Trophoblast cell (in vitro differentiated cells and primary cell): ENCODE results near the gene MBNL3.

Source experiments
- DNase-seq, 2 donors: peaks; one replicate each; pipeline ENCODE4 v3.0.0-alpha.2; 2016
- H2AFZ ChIP-seq: 2 replicates; pipeline ENCODE4 v1.6.1; 2013; ENCODE audit warnings: low read length, moderate library complexity, mild to moderate bottlenecking; ENCODE audit not compliant: insufficient read depth, poor library complexity
- H2AK5ac ChIP-seq: 2 replicates; pipeline ENCODE4 v1.6.1; 2013; ENCODE audit warnings: mild to moderate bottlenecking, low read length
- H2BK120ac ChIP-seq: 2 replicates; pipeline ENCODE4 v1.6.1; 2013; ENCODE audit warnings: low read length, mild to moderate bottlenecking, moderate library complexity; ENCODE audit not compliant: insufficient read depth, poor library complexity
- H2BK12ac ChIP-seq: 2 replicates; pipeline ENCODE4 v1.6.1; 2013; ENCODE audit warnings: mild to moderate bottlenecking, low read length, moderate library complexity
- H2BK5ac ChIP-seq: 2 replicates; pipeline ENCODE4 v1.6.1; 2013; ENCODE audit warnings: low read length, low read depth, moderate library complexity, mild to moderate bottlenecking; ENCODE audit not compliant: poor library complexity
- H3K14ac ChIP-seq: 2 replicates; pipeline ENCODE4 v1.6.1; 2013; ENCODE audit warnings: mild to moderate bottlenecking, low read length
- H3K18ac ChIP-seq: 2 replicates; pipeline ENCODE4 v1.6.1; 2013; ENCODE audit warnings: mild to moderate bottlenecking, low read length
- H3K23ac ChIP-seq: 2 replicates; pipeline ENCODE4 v1.6.1; 2013; ENCODE audit warnings: low read length
- H3K27ac ChIP-seq: 2 replicates; pipeline ENCODE4 v1.5.1; 2013; ENCODE audit warnings: low read depth, mild to moderate bottlenecking, inconsistent platforms, low read length, moderate library complexity
- H3K27me3 ChIP-seq: 2 replicates; pipeline ENCODE4 v1.6.1; 2013; ENCODE audit warnings: inconsistent platforms, mild to moderate bottlenecking, low read length, moderate library complexity; ENCODE audit not compliant: insufficient read depth
- H3K36me3 ChIP-seq, 2 experiments: 1 replicate in 1 of 2; 2 replicates in 1 of 2; pipeline ENCODE4 v1.6.1; 2013; ENCODE audit warnings: low read length in 2 of 2, mild to moderate bottlenecking in 2 of 2, moderate library complexity in 1 of 2; ENCODE audit not compliant: insufficient read depth in 2 of 2, control insufficient read depth in 1 of 2
- H3K4ac ChIP-seq: 2 replicates; pipeline ENCODE4 v1.6.1; 2013; ENCODE audit warnings: low read depth, mild to moderate bottlenecking, low read length, moderate library complexity
- H3K4me1 ChIP-seq, 2 experiments: 1 replicate in 1 of 2; 2 replicates in 1 of 2; pipeline ENCODE4 v1.6.1; 2013; ENCODE audit warnings: low read length in 2 of 2, mild to moderate bottlenecking in 2 of 2, moderate library complexity in 1 of 2; ENCODE audit not compliant: insufficient read depth in 2 of 2, control insufficient read depth in 1 of 2
- H3K4me2 ChIP-seq: 2 replicates; pipeline ENCODE4 v1.6.1; 2013; ENCODE audit warnings: inconsistent platforms, mild to moderate bottlenecking, low read length, moderate library complexity
- H3K4me3 ChIP-seq: 2 replicates; pipeline ENCODE4 v1.5.1; 2013; ENCODE audit warnings: mild to moderate bottlenecking, low read depth, low read length, inconsistent platforms
- H3K79me1 ChIP-seq: one replicate; pipeline ENCODE4 v1.6.1; 2013; ENCODE audit warnings: low read length
- H3K79me2 ChIP-seq: 2 replicates; pipeline ENCODE4 v1.6.1; 2013; ENCODE audit warnings: low read length, mild to moderate bottlenecking; ENCODE audit not compliant: control insufficient read depth, insufficient read depth, poor library complexity
- H3K9ac ChIP-seq: 2 replicates; pipeline ENCODE4 v1.6.1; 2013; ENCODE audit warnings: mild to moderate bottlenecking, low read length
- H3K9me3 ChIP-seq: 2 replicates; pipeline ENCODE4 v1.6.1; 2013; ENCODE audit warnings: low read depth, mild to moderate bottlenecking, control low read depth, inconsistent platforms, low read length; ENCODE audit not compliant: insufficient read depth
- H4K12ac ChIP-seq: 2 replicates; pipeline ENCODE4 v1.6.1; 2013; ENCODE audit warnings: low read depth, mild to moderate bottlenecking, low read length, moderate library complexity
- H4K8ac ChIP-seq: 2 replicates; pipeline ENCODE4 v1.6.1; 2013; ENCODE audit warnings: low read depth, mild to moderate bottlenecking, low read length, moderate library complexity
- H4K91ac ChIP-seq: one replicate; pipeline ENCODE4 v1.6.1; 2013; ENCODE audit warnings: low read depth, mild to moderate bottlenecking, low read length, moderate library complexity
- WGBS: extraction: QIAGEN DNeasy Blood & Tissue Kit; methylation state at CpG from one replicate; pipeline ENCODE4 v1.1.7; 2013; ENCODE audit warnings: missing lambda C conversion rate; ENCODE audit not compliant: insufficient read length, insufficient coverage; ENCODE audit errors: extremely low coverage; 5-methylcytosine and 5-hydroxymethylcytosine counted together

The MBNL3 gene

DNA sequence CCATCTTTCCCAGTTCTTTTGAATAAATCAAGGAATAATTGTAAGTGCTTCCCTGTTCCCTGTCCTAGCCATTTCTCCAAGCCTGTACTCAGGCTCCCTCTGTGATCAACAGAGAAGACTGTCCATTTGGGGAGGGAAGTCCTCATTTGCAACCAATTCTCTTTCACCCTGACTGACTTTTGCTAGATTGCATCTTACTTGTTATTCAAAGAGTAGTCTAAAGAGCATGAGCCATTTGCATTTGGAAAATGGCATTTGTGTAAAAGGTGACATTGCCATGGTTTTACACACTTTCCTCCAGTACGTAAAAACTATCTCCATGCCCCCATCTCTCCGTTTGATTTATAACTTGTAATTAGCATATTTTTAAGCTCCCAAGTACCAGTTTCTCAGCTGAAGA is 110.6 kb downstream of the MBNL3 start:
- Histone ChIP-seq H3K27me3 (no peaks in the 10 kb centered on the region), H3K27ac (no peak overlapping the region), H2AFZ (no peak overlapping the region), H3K23ac (no peak overlapping the region), H3K14ac (no peak overlapping the region), H3K36me3 (no peaks in the 10 kb centered on the region), H3K4me1 (peaks cover 0 to 1% of the 10 kb centered on the region in 2 experiments), H2BK12ac (no peak overlapping the region), H2BK120ac (no peak overlapping the region), H3K4me3 (no peak overlapping the region), H3K79me2 (no peaks in the 10 kb centered on the region), H4K12ac (no peak overlapping the region), H3K4me2 (no peak overlapping the region), H4K8ac (no peak overlapping the region), H3K18ac (no peak overlapping the region), H3K79me1 (no peaks in the 10 kb centered on the region), H2BK5ac (no peak overlapping the region), H2AK5ac (no peak overlapping the region), H3K9me3 (no peaks in the 10 kb centered on the region), H3K4ac (no peak overlapping the region), H3K9ac (no peak overlapping the region), H4K91ac (no peak overlapping the region)
- WGBS: no CpG with 5 or more reads among the region's 2 CpGs
- no peak for DNase-seq

DNA sequence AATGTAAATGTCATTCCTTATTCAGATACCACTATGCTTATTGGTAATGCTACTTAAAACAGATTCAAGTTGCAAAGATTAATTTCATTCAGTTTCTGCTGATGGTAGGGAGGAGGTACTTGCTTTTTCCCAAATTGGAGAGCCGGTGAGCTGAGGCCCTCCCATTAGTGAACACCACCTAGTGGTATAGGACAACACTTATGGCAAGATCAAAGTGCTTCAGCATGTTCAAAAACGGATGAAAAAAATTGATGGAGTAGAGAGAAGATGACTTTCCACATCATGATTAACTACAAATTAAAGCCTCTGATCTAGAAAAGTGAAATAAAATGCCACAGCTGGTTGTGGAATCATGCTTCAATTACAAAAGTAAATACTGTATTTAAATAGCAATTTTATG is 112.9 kb downstream of the MBNL3 start:
- Histone ChIP-seq H3K9me3 (no peaks in the 10 kb centered on the region), H3K23ac (no peak overlapping the region), H3K4me3 (no peak overlapping the region), H2BK12ac (no peak overlapping the region), H3K79me1 (no peaks in the 10 kb centered on the region), H4K12ac (no peak overlapping the region), H2AFZ (no peak overlapping the region), H3K9ac (no peak overlapping the region), H3K4me2 (no peak overlapping the region), H3K4me1 (peaks cover 0 to 3% of the 10 kb centered on the region in 2 experiments), H2BK120ac (no peak overlapping the region), H3K27me3 (no peaks in the 10 kb centered on the region), H4K91ac (no peak overlapping the region), H3K18ac (no peak overlapping the region), H3K79me2 (no peaks in the 10 kb centered on the region), H4K8ac (no peak overlapping the region), H2BK5ac (no peak overlapping the region), H3K14ac (no peak overlapping the region), H3K4ac (no peak overlapping the region), H3K36me3 (no peaks in the 10 kb centered on the region), H3K27ac (no peak overlapping the region), H2AK5ac (no peak overlapping the region)
- no CpG with 5 or more reads among the region's 2 CpGs for WGBS
- peak in 1 of 2 donors; percentile 24 for DNase-seq

DNA sequence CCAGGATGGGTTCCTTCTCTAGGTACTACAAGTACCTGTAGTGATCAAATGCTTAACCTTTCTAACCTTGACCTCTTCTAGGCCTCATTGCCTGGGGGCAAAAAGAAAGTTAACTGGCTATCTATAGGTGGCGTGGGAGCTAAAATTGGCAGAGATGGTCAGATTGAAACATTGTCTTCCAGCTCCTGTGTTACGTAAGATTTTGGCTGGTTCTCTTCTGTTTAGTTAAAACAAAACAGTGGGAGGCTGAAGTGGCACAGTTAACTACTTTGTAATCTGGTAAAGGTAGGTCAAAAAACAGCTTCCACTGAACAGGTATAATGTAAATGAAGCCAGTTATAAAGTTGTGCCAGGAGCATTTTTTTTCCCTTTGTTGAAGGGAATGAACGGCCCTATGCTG is 115.2 kb downstream of the MBNL3 start:
- H4K8ac ChIP-seq: no peak overlapping the region
- no peak overlapping the region for H3K9ac ChIP-seq
- H3K23ac ChIP-seq: no peak overlapping the region
- H3K79me1 ChIP-seq: no peaks in the 10 kb centered on the region
- peaks cover 0 to 2% of the 10 kb centered on the region in 2 experiments for H3K4me1 ChIP-seq
- H2BK12ac ChIP-seq: no peak overlapping the region
- H3K4ac ChIP-seq: no peak overlapping the region
- H2BK5ac ChIP-seq: no peak overlapping the region
- H2AK5ac ChIP-seq: no peak overlapping the region
- no peaks in the 10 kb centered on the region for H3K27me3 ChIP-seq
- no peak overlapping the region for H2BK120ac ChIP-seq
- no peak overlapping the region for H3K4me3 ChIP-seq
- DNase-seq: no peak
- no peaks in the 10 kb centered on the region for H3K36me3 ChIP-seq
- H2AFZ ChIP-seq: no peak overlapping the region
- no peak overlapping the region for H3K27ac ChIP-seq
- no peak overlapping the region for H3K18ac ChIP-seq
- no peak overlapping the region for H3K14ac ChIP-seq
- no peaks in the 10 kb centered on the region for H3K9me3 ChIP-seq
- H4K12ac ChIP-seq: no peak overlapping the region
- H3K4me2 ChIP-seq: no peak overlapping the region
- no peaks in the 10 kb centered on the region for H3K79me2 ChIP-seq
- WGBS: no CpG with 5 or more reads among the region's 3 CpGs
- no peak overlapping the region for H4K91ac ChIP-seq

DNA sequence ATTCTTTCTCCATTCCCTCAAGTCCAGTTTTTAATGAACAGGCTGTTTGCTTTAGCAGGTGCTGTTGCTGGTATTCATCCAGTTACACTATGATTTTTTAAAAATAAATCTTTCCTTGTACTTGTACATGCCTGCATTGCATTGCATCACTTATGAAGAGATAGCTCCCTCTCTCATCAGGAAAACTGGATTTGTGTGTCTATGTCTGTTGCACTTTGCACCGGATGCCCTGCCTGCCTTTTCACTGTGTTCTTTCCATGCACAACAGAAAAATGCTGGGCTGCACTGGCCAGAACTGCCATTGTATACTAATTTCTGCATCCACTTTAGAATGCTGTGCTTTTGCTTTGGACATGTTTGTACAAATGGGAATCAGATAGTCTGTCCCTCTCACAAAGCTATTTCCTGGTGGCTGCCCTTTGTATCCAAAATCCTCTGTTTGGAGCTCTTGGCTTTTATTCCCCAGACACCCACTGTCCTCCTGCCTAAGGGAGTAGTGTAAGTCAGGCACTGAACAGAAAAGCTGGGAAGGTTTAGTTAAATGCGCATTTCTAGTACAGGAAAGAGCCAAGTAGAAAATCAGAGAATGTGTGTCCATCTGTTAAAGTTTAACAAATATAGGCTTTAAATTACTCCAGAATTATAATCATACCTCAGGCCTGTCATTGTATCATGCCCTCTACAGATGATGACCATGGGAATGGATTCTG is 119.1 kb downstream of the MBNL3 start:
- no peaks in the 10 kb centered on the region for H3K9me3 ChIP-seq
- H2AK5ac ChIP-seq: no peak overlapping the region
- H3K9ac ChIP-seq: no peak overlapping the region
- no peak overlapping the region for H3K14ac ChIP-seq
- H3K79me2 ChIP-seq: no peaks in the 10 kb centered on the region
- H3K4me1 ChIP-seq: peaks cover 0 to 2% of the 10 kb centered on the region in 2 experiments
- peak in 1 of 2 donors; percentile 8 for DNase-seq
- no peak overlapping the region for H4K91ac ChIP-seq
- H3K18ac ChIP-seq: no peak overlapping the region
- no peak overlapping the region for H4K8ac ChIP-seq
- no peak overlapping the region for H2BK12ac ChIP-seq
- H3K27ac ChIP-seq: no peak overlapping the region
- H3K79me1 ChIP-seq: no peaks in the 10 kb centered on the region
- H2AFZ ChIP-seq: no peak overlapping the region
- H3K4me3 ChIP-seq: no peak overlapping the region
- no CpG with 5 or more reads among the region's 2 CpGs for WGBS
- no peaks in the 10 kb centered on the region for H3K27me3 ChIP-seq
- no peak overlapping the region for H3K4me2 ChIP-seq
- H2BK5ac ChIP-seq: no peak overlapping the region
- no peak overlapping the region for H2BK120ac ChIP-seq
- no peak overlapping the region for H3K4ac ChIP-seq
- H3K36me3 ChIP-seq: no peaks in the 10 kb centered on the region
- no peak overlapping the region for H3K23ac ChIP-seq
- H4K12ac ChIP-seq: no peak overlapping the region
